ENCODE results near the gene SPATA17.
"Not testable (repeated sequence)": the region's sequence is repeated elsewhere in the genome, so short reads cannot be mapped to it uniquely, and the experiment has no call there.

The SPATA17 gene

GRCh38 chr1:217674028-217674729 is 43.0 kb downstream of the SPATA17 start:
- no peak for TF ChIP-seq CTCF (IDR thresholded peaks at IDR 0.05; ENCODE audit: low read depth, low read length)
- no peak for DNase-seq (ENCODE audit: extremely low read depth, low read depth)

GRCh38 chr1:217681806-217682205 is 50.7 kb downstream of the SPATA17 start:
- DNase-seq (ENCODE audit: extremely low read depth, low read depth) = no peak
- TF ChIP-seq CTCF (IDR thresholded peaks at IDR 0.05; ENCODE audit: low read depth, low read length) = no peak

- TF ChIP-seq CTCF (IDR thresholded peaks at IDR 0.05; ENCODE audit: low read depth, low read length) = no peak
- no peak for DNase-seq (ENCODE audit: extremely low read depth, low read depth)
Observed at GRCh38 chr1:217687511-217687910, 56.4 kb downstream of the SPATA17 start.

- DNase-seq (ENCODE audit: extremely low read depth, low read depth) = not testable (repeated sequence)
Observed at GRCh38 chr1:217696140-217696539, 65.0 kb downstream of the SPATA17 start.

GRCh38 chr1:217703326-217703725 is 72.2 kb downstream of the SPATA17 start:
- DNase-seq (ENCODE audit: extremely low read depth, low read depth) = no peak

GRCh38 chr1:217712925-217713597 is 81.9 kb downstream of the SPATA17 start:
- no peak for TF ChIP-seq CTCF (IDR thresholded peaks at IDR 0.05; ENCODE audit: low read depth, low read length)
- no peak for DNase-seq (ENCODE audit: extremely low read depth, low read depth)

More at GRCh38 chr1:217703326-217703725, 72.2 kb downstream of the SPATA17 start:
- TF ChIP-seq CTCF (IDR thresholded peaks at IDR 0.05; ENCODE audit: low read depth, low read length) = no peak

- TF ChIP-seq CTCF (IDR thresholded peaks at IDR 0.05; ENCODE audit: low read depth, low read length) = no peak
- DNase-seq (ENCODE audit: extremely low read depth, low read depth) = no peak
Observed at GRCh38 chr1:217715681-217716080, 84.5 kb downstream of the SPATA17 start.

Measured in AG09319 (cell line).